A549 (cell line): ENCODE results near the gene KIF21A. TPM values are rescaled to one million over a fixed set of nuclear protein-coding genes. Genes with fewer than 3 reads are reported as not detected.

Source experiments
- ATAC-seq, 2 experiments: fragments of 200-7000 bp in 1 of 2; fragments of >200 bp in 1 of 2; cut with Nextera tagmentation in 1 of 2; cut with Tn5 transposase in 1 of 2; 3 replicates each; pipeline versions ENCODE4 v1.8.0 to v1.9.1; 2018 to 2020; ENCODE audit warnings: mild to moderate bottlenecking in 1 of 2, moderate library complexity in 1 of 2
- CTCF ChIA-PET: fragments of 300-600 bp; sonication (Branson Sonifier 250); formaldehyde crosslinking; extraction: SDS; loops from one replicate; lab custom pipeline; 2021; ENCODE audit warnings: antibody characterized with exemption, inconsistent platforms; lab: Yijun Ruan, JAX
- POLR2A ChIA-PET: fragments of 350-600 bp; formaldehyde crosslinking; extraction: SDS; loops from one replicate; lab custom pipeline; 2021; ENCODE audit warnings: antibody characterized with exemption, inconsistent platforms; lab: Yijun Ruan, JAX
- DNase-seq, 2 experiments: peaks; one replicate each; pipeline versions ENCODE4 v3.0.0 to v3.0.0-alpha.2; 2011 to 2016; ENCODE audit warnings: low read depth in 1 of 2, low spot score in 1 of 2
- FAIRE-seq: peaks from 2 replicates; lab custom pipeline; 2011; peaks lifted over from hg19 to GRCh38; lab: Jason Lieb, UNC
- H3K27ac ChIP-seq, 2 experiments: fragments of >200 bp; sonication (Bioruptor Twin); formaldehyde crosslinking; 3 replicates each; pipeline ENCODE4 v1.5.1; 2016 to 2017
- H3K4me1 ChIP-seq: fragments of >200 bp; sonication (Bioruptor Twin); formaldehyde crosslinking; 3 replicates; pipeline ENCODE4 v1.6.1; 2016
- H3K4me2 ChIP-seq: fragments of >200 bp; sonication (Bioruptor Twin); formaldehyde crosslinking; 3 replicates; pipeline ENCODE4 v1.6.1; 2016
- H3K4me3 ChIP-seq: fragments of >200 bp; sonication (Bioruptor Twin); formaldehyde crosslinking; 3 replicates; pipeline ENCODE4 v1.5.1; 2016
- H3K9me3 ChIP-seq: fragments of >200 bp; sonication (Bioruptor Twin); formaldehyde crosslinking; 3 replicates; pipeline ENCODE4 v1.6.1; 2016
- CBX2 ChIP-seq: fragments of 200-600 bp; sonication (generic); IDR thresholded peaks from 2 replicates; pipeline ENCODE4 v1.6.1; 2016; ENCODE audit warnings: low read depth, mild to moderate bottlenecking, borderline replicate concordance
- CHD4 ChIP-seq: fragments of 200-600 bp; sonication (generic); IDR thresholded peaks from 2 replicates; pipeline ENCODE4 v1.6.1; 2016; ENCODE audit warnings: antibody characterized with exemption, mild to moderate bottlenecking, borderline replicate concordance
- EHF ChIP-seq: fragments of 250-450 bp; sonication (Bioruptor Pico); IDR thresholded peaks from 2 replicates; pipeline ENCODE4 v1.5.0; 2020; ENCODE audit warnings: mild to moderate bottlenecking
- FOSL2 ChIP-seq, 2 experiments: fragments of 450-650 bp in 1 of 2; fragments of >200 bp in 1 of 2; sonication (Bioruptor Twin) in 1 of 2; formaldehyde crosslinking; IDR thresholded peaks; 2 replicates each; pipeline versions ENCODE4 v1.5.0 to v1.6.1; 2016 to 2020; ENCODE audit warnings: mild to moderate bottlenecking in 1 of 2, moderate library complexity in 1 of 2
- HDAC2 ChIP-seq: fragments of 200-600 bp; sonication (generic); IDR thresholded peaks from 2 replicates; pipeline ENCODE4 v1.6.1; 2016
- HEYL ChIP-seq: fragments of 250-450 bp; sonication (Bioruptor Pico); IDR thresholded peaks from 2 replicates; pipeline ENCODE4 v1.8.0; 2021; ENCODE audit warnings: mild to moderate bottlenecking, moderate library complexity
- JUN ChIP-seq, 2 experiments: fragments of >200 bp; sonication (Bioruptor Twin); formaldehyde crosslinking; IDR thresholded peaks; 2 replicates in 1 of 2; 3 replicates in 1 of 2; pipeline ENCODE4 v1.6.1; 2016 to 2017
- KDM1A ChIP-seq: fragments of 200-600 bp; sonication (generic); IDR thresholded peaks from 2 replicates; pipeline ENCODE4 v1.6.1; 2016; ENCODE audit warnings: low read depth, mild to moderate bottlenecking
- MYC ChIP-seq: IDR thresholded peaks from 2 replicates; pipeline ENCODE4 v1.6.1; 2012; ENCODE audit warnings: mild to moderate bottlenecking, inconsistent platforms, low read length, improper control_type of control experiment, borderline replicate concordance
- NR3C1 ChIP-seq: fragments of >200 bp; sonication (Bioruptor Twin); formaldehyde crosslinking; IDR thresholded peaks from 3 replicates; pipeline ENCODE4 v1.6.1; 2017
- POLR2A ChIP-seq: IDR thresholded peaks from 2 replicates; pipeline ENCODE4 v1.6.1; 2012; ENCODE audit warnings: mild to moderate bottlenecking, low read length
- RAD21 ChIP-seq, 2 experiments: fragments of >200 bp in 1 of 2; sonication (Bioruptor Twin) in 1 of 2; formaldehyde crosslinking in 1 of 2; IDR thresholded peaks in 1 of 2; conservative IDR thresholded peaks in 1 of 2; 2 replicates in 1 of 2; 3 replicates in 1 of 2; pipeline ENCODE4 v1.6.1; 2012 to 2018; ENCODE audit warnings: inconsistent platforms in 1 of 2
- RARB ChIP-seq: fragments of 250-450 bp; sonication (Bioruptor Pico); IDR thresholded peaks from 2 replicates; pipeline ENCODE4 v1.8.0; 2021; ENCODE audit warnings: mild to moderate bottlenecking, moderate library complexity
- RCOR1 ChIP-seq: fragments of 150-350 bp; IDR thresholded peaks from 2 replicates; pipeline ENCODE4 v1.6.1; 2014; ENCODE audit warnings: antibody characterized with exemption, low read length, low read depth
- SMC3 ChIP-seq: fragments of >200 bp; sonication (Bioruptor Twin); formaldehyde crosslinking; IDR thresholded peaks from 3 replicates; pipeline ENCODE4 v1.6.1; 2018; ENCODE audit warnings: inconsistent platforms
- ZSCAN20 ChIP-seq: fragments of 250-450 bp; sonication (Bioruptor Pico); IDR thresholded peaks from 2 replicates; pipeline ENCODE4 v1.8.0; 2022; ENCODE audit warnings: mild to moderate bottlenecking, moderate library complexity
- WGBS: methylation state at CpG from one replicate; pipeline ENCODE4 v1.1.6; 2017; ENCODE audit errors: missing lambda C conversion rate; 5-methylcytosine and 5-hydroxymethylcytosine counted together
- polyA plus RNA-seq, 4 experiments: library from polyadenylated mRNA; depleted of rRNA in 3 of 4; stranded (reverse); fragments of >200 nt; fragmentation: RNase III in 1 of 4; extraction: RNeasy Plus Mini Kit Qiagen cat#74134 plus additional on column Dnase treatment in 1 of 4; gene quantifications; 2 replicates in 3 of 4; 3 replicates in 1 of 4; pipeline ENCODE4 v1.2.3, GENCODE V29; 2011 to 2017
- TF ChIP-seq, protein P1 (sequence below): fragments of 150-350 bp; IDR thresholded peaks from 2 replicates; pipeline ENCODE4 v1.6.1; 2014; ENCODE audit warnings: low read depth, mild to moderate bottlenecking, low read length
- TF ChIP-seq, protein P2 (sequence below): fragments of >200 bp; sonication (Bioruptor Twin); formaldehyde crosslinking; IDR thresholded peaks from 2 replicates; pipeline ENCODE4 v1.6.1; 2016
- TF ChIP-seq, protein P3 (sequence below): fragments of >200 bp; sonication (Bioruptor Twin); formaldehyde crosslinking; IDR thresholded peaks from 3 replicates; pipeline ENCODE4 v1.6.1; 2016

The KIF21A gene
- polyA plus RNA-seq, 2 of the 4 experiments (the other 2 are of a cell fraction) = 26.0 to 79.0 TPM

DNA sequence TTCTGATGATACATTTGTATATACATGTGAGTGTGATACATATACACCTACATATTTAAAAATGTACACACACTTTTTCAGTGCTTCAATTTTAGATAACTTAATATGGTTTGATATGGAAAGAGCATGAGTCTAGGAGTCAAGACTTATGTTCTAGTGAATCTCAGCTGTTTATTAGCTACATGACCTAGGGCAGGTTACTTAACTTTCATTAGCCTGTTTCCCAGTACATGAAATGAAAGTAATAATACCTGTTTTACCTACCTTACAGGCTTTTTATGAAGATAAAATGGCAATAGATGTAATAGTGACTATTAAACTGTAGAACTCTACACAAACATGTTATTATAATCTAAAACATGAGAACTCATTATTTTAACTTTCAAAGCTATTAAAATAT is 39.5 kb downstream of the KIF21A start:
- ATAC-seq (no peak), DNase-seq (no peak), FAIRE-seq (peak; percentile 61)
- Histone ChIP-seq H3K4me1 (peaks cover 10% of the 10 kb centered on the region; the same call in 1 of the 3 replicates), H3K4me3 (no peak overlapping the region), H3K27ac (no peak overlapping the region), H3K4me2 (no peak overlapping the region), H3K9me3 (no peaks in the 10 kb centered on the region)
- TF ChIP-seq ZSCAN20 (CRISPR knock-in tag) = no peak
- CTCF ChIA-PET = interaction anchor here (0.6 kb wide), 1 partner anchor 69 kb away, joined by 3 read pairs; no protein-coding TSS in a partner anchor
- POLR2A ChIA-PET = no interaction called here

DNA sequence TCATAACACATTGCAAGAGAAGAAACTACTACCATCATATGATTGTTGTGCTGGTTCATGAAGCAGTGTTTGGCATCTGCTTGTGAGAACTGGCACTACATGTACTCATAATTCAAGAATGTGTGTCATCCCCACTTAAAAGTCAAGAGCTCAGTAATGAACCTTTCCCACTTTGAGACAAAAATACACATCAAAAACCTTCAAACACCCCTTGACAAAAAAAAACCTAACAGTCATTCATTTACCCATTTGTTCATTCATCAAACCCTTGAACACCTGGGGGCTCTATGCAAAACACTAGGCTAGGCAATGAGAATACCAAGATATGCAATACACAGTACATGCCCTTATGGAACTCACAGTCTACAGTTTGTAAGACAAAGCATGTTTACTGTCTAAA is 40.0 kb downstream of the KIF21A start:
- FAIRE-seq = no peak
- no peak for TF ChIP-seq RARB (CRISPR knock-in tag)
- TF ChIP-seq JUN (IDR thresholded peaks at IDR 0.05) = no peak
- no peak for TF ChIP-seq MYC
- TF ChIP-seq HDAC2 = no peak
- TF ChIP-seq CBX2 = no peak
- TF ChIP-seq, protein P1, sequence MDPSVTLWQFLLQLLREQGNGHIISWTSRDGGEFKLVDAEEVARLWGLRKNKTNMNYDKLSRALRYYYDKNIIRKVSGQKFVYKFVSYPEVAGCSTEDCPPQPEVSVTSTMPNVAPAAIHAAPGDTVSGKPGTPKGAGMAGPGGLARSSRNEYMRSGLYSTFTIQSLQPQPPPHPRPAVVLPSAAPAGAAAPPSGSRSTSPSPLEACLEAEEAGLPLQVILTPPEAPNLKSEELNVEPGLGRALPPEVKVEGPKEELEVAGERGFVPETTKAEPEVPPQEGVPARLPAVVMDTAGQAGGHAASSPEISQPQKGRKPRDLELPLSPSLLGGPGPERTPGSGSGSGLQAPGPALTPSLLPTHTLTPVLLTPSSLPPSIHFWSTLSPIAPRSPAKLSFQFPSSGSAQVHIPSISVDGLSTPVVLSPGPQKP = no peak
- no peak for TF ChIP-seq HEYL (CRISPR knock-in tag)
- TF ChIP-seq EHF (CRISPR knock-in tag) = no peak
- TF ChIP-seq, protein P2, sequence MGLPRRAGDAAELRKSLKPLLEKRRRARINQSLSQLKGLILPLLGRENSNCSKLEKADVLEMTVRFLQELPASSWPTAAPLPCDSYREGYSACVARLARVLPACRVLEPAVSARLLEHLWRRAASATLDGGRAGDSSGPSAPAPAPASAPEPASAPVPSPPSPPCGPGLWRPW = no peak
- no peak for TF ChIP-seq KDM1A
- no peak for TF ChIP-seq POLR2A
- no peak for DNase-seq
- Histone ChIP-seq H3K9me3 (no peaks in the 10 kb centered on the region), H3K4me1 (peaks cover 10% of the 10 kb centered on the region; the same call in 1 of the 3 replicates), H3K4me3 (no peak overlapping the region), H3K27ac (no peak overlapping the region), H3K4me2 (no peak overlapping the region)
- ChIA-PET POLR2A (no interaction called here), CTCF (interaction anchor here (0.9 kb wide), 1 partner anchor 62 kb away, joined by 3 read pairs; no protein-coding TSS in a partner anchor)
- no peak for ATAC-seq

DNA sequence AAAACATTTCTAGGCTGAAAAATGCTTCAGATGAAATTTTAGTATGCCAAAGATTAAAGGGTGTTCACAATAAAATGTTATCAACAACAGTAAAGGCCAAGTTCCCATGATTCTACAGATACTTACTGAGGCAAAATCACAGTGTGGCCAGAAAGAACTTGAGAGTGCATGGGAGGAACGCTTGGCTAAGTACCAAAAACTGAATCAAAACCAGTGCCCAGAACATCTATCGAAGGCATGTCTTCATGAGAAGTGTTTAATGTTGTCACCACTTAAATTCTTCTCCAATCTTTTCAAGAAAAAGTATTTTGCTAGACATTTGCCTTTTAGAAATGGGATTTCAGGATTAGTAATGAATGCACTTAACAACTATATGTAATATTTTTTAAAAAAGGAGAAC is 41.5 kb downstream of the KIF21A start:
- no peak for ATAC-seq
- CTCF ChIA-PET = no interaction called here
- 78% methylated on average over 2 of the region's 2 CpGs for WGBS

DNA sequence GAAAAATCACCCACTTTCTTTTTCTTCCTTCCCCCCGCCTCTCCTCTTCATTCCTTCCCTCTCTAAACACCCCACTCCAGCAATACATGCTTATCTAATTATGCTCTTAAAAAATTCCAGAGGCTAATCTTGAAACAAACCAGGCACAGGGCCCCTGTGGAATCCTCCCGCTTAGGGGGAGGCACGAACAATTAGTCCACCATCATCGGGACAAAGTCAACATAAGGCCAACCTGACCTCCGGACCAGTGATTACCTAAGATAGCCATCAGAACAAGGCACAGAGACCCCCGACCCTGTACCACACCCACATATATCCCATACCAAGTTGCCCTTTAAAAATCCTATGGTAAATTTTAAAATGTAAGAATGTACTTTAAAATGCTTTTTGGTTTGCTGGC is 47.1 kb downstream of the KIF21A start:
- CTCF ChIA-PET = no interaction called here
- H3K9me3 ChIP-seq = no peaks in the 10 kb centered on the region
- no peaks in the 10 kb centered on the region for H3K4me1 ChIP-seq
- H3K27ac ChIP-seq = no peak overlapping the region
- ATAC-seq = no peak
- FAIRE-seq = no peak
- WGBS = 85% methylated on average over 6 of the region's 6 CpGs
- no peak overlapping the region for H3K4me3 ChIP-seq
- TF ChIP-seq FOSL2 (IDR thresholded peaks at IDR 0.05) = no peak
- no peak for TF ChIP-seq FOSL2 (CRISPR knock-in tag; IDR thresholded peaks at IDR 0.05)
- TF ChIP-seq, protein P3, sequence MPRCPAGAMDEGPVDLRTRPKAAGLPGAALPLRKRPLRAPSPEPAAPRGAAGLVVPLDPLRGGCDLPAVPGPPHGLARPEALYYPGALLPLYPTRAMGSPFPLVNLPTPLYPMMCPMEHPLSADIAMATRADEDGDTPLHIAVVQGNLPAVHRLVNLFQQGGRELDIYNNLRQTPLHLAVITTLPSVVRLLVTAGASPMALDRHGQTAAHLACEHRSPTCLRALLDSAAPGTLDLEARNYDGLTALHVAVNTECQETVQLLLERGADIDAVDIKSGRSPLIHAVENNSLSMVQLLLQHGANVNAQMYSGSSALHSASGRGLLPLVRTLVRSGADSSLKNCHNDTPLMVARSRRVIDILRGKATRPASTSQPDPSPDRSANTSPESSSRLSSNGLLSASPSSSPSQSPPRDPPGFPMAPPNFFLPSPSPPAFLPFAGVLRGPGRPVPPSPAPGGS = no peak
- no peak for TF ChIP-seq NR3C1
- no peak overlapping the region for H3K4me2 ChIP-seq
- POLR2A ChIA-PET = no interaction called here
- no peak for DNase-seq

More for the DNA sequence above, 41.5 kb downstream of the KIF21A start:
- DNase-seq (no peak), FAIRE-seq (no peak)
- H3K4me1 ChIP-seq = peaks cover 10% of the 10 kb centered on the region; the same call in 1 of the 3 replicates
- H3K9me3 ChIP-seq = no peaks in the 10 kb centered on the region
- POLR2A ChIA-PET = no interaction called here
- H3K4me3 ChIP-seq = no peak overlapping the region
- no peak overlapping the region for H3K4me2 ChIP-seq
- TF ChIP-seq RAD21 (conservative IDR thresholded peaks at IDR 0.05 in 1 of 2, IDR thresholded peaks at IDR 0.05 in 1 of 2) = no peak
- no peak for TF ChIP-seq SMC3
- TF ChIP-seq MYC = no peak
- no peak for TF ChIP-seq RCOR1
- TF ChIP-seq CBX2 = no peak
- no peak for TF ChIP-seq CHD4
- H3K27ac ChIP-seq = no peak overlapping the region
